ENCODE measurements around the gene NAALADL2. TPM values are rescaled to one million over a fixed set of nuclear protein-coding genes. Genes with fewer than 3 reads are reported as not detected.

Gene NAALADL2
- polyA plus RNA-seq, 2 of the 4 experiments (the other 2 are of a cell fraction): 0.09 to 0.28 TPM

- TF ChIP-seq EP300 (IDR thresholded peaks at IDR 0.05) (no peak), TP53 (CRISPR knock-in tag; IDR thresholded peaks at IDR 0.05) (no peak), EHMT2 (IDR thresholded peaks at IDR 0.05; ENCODE audit: low read depth) (no peak), REST (IDR thresholded peaks at IDR 0.05) (no peak), FOXS1 (CRISPR knock-in tag; IDR thresholded peaks at IDR 0.05) (no peak), MYC (IDR thresholded peaks at IDR 0.05; ENCODE audit: borderline replicate concordance, low read length) (no peak)
- no peak overlapping the region for H3K4me3 ChIP-seq
- POLR2A ChIA-PET: no interaction called here
- CTCF ChIA-PET: no interaction called here
- ATAC-seq (no peak), FAIRE-seq (no peak), DNase-seq (ENCODE audit: low read depth in 1 of 2, low spot score in 1 of 2) (no peak)
- H3K27ac ChIP-seq: no peak overlapping the region
- no peaks in the 10 kb centered on the region for H3K4me1 ChIP-seq
- WGBS (ENCODE audit: missing lambda C conversion rate): 52% methylated on average over 4 of the region's 4 CpGs
- no peaks in the 10 kb centered on the region for H3K9me3 ChIP-seq
- H3K4me2 ChIP-seq: no peak overlapping the region
Observed at GRCh38 chr3:175066617-175067415, 207.7 kb downstream of the NAALADL2 start.

- FAIRE-seq: no peak
- Histone ChIP-seq H3K4me2 (no peak overlapping the region), H3K9me3 (no peaks in the 10 kb centered on the region), H3K4me3 (no peak overlapping the region), H3K4me1 (no peaks in the 10 kb centered on the region), H3K27ac (no peak overlapping the region)
- ChIA-PET CTCF (no interaction called here), POLR2A (no interaction called here)
- no peak for ATAC-seq
- 66% methylated on average over 3 of the region's 3 CpGs for WGBS (ENCODE audit: missing lambda C conversion rate)
- no peak for DNase-seq (ENCODE audit: low read depth in 1 of 2, low spot score in 1 of 2)
- TF ChIP-seq TFCP2L1 (CRISPR knock-in tag; IDR thresholded peaks at IDR 0.05) (no peak), EP300 (IDR thresholded peaks at IDR 0.05) (no peak), MAFK (IDR thresholded peaks at IDR 0.05; ENCODE audit: partially characterized antibody) (no peak), KDM1A (IDR thresholded peaks at IDR 0.05; ENCODE audit: low read depth) (no peak), MAX (IDR thresholded peaks at IDR 0.05) (no peak), EHF (CRISPR knock-in tag; IDR thresholded peaks at IDR 0.05) (no peak), CBX8 (IDR thresholded peaks at IDR 0.05) (no peak), BHLHE40 (IDR thresholded peaks at IDR 0.05; ENCODE audit: low read depth, low read length) (no peak), CEBPB (IDR thresholded peaks at IDR 0.05) (no peak), BCL3 (IDR thresholded peaks at IDR 0.05) (no peak), SMC3 (IDR thresholded peaks at IDR 0.05) (no peak), EHMT2 (IDR thresholded peaks at IDR 0.05; ENCODE audit: low read depth) (no peak), ELK1 (IDR thresholded peaks at IDR 0.05; ENCODE audit: low read depth, low read length) (no peak), FOSB (CRISPR knock-in tag; IDR thresholded peaks at IDR 0.05) (no peak), PBX3 (IDR thresholded peaks at IDR 0.05) (no peak), ATOH8 (CRISPR knock-in tag; IDR thresholded peaks at IDR 0.05; ENCODE audit: low read depth) (no peak), POLR2A (IDR thresholded peaks at IDR 0.05; ENCODE audit: low read length) (no peak), ZNF302 (CRISPR knock-in tag; IDR thresholded peaks at IDR 0.05) (no peak)
Observed at GRCh38 chr3:175068587-175068986, 209.5 kb downstream of the NAALADL2 start.

Data from A549 (cell line).